Mesendoderm (in vitro differentiated cells): ENCODE data around the gene ALS2.
A peak's percentile ranks its signal among the peaks of the same experiment; 100 is the strongest.
"Not testable (repeated sequence)": the region's sequence is repeated elsewhere in the genome, so short reads cannot be mapped to it uniquely, and the experiment has no call there.

Source experiments
- DNase-seq: peaks from one replicate; pipeline ENCODE4 v3.0.0; 2013
- H2AK5ac ChIP-seq: 2 replicates; pipeline ENCODE4 v1.6.1; 2013; ENCODE audit warnings: low read length, inconsistent platforms
- H2BK120ac ChIP-seq: 2 replicates; pipeline ENCODE4 v1.6.1; 2013; ENCODE audit warnings: low read depth, mild to moderate bottlenecking, low read length, moderate library complexity, mixed read lengths
- H2BK15ac ChIP-seq: replicated peaks from 2 replicates; pipeline ENCODE4 v1.6.1; 2013; ENCODE audit warnings: low read depth, mild to moderate bottlenecking, moderate library complexity
- H2BK5ac ChIP-seq: 2 replicates; pipeline ENCODE4 v1.6.1; 2013; ENCODE audit warnings: low read length, inconsistent platforms
- H3K18ac ChIP-seq: 2 replicates; pipeline ENCODE4 v1.6.1; 2013; ENCODE audit warnings: mild to moderate bottlenecking, low read length, mixed read lengths
- H3K23ac ChIP-seq: one replicate; pipeline ENCODE4 v1.6.1; 2013; ENCODE audit warnings: low read length
- H3K27ac ChIP-seq: 2 replicates; pipeline ENCODE4 v1.5.1; 2013; ENCODE audit warnings: low read depth, mild to moderate bottlenecking, inconsistent platforms, low read length, moderate library complexity
- H3K27me3 ChIP-seq: 2 replicates; pipeline ENCODE4 v1.6.1; 2013; ENCODE audit warnings: low read length, control low read depth, mild to moderate bottlenecking, inconsistent platforms; ENCODE audit not compliant: insufficient read depth, poor library complexity
- H3K36me3 ChIP-seq: 2 replicates; pipeline ENCODE4 v1.6.1; 2013; ENCODE audit warnings: low read length, inconsistent platforms; ENCODE audit not compliant: control insufficient read depth, insufficient read depth
- H3K4ac ChIP-seq: one replicate; pipeline ENCODE4 v1.6.1; 2013; ENCODE audit warnings: low read depth, mild to moderate bottlenecking, low read length, moderate library complexity
- H3K4me1 ChIP-seq: 2 replicates; pipeline ENCODE4 v1.6.1; 2013; ENCODE audit warnings: low read depth, low read length, inconsistent platforms; ENCODE audit not compliant: control insufficient read depth
- H3K4me2 ChIP-seq: 2 replicates; pipeline ENCODE4 v1.6.1; 2013; ENCODE audit warnings: low read length
- H3K4me3 ChIP-seq: 2 replicates; pipeline ENCODE4 v1.5.1; 2013; ENCODE audit warnings: mild to moderate bottlenecking, low read length
- H3K56ac ChIP-seq: one replicate; pipeline ENCODE4 v1.6.1; 2013; ENCODE audit warnings: low read length
- H3K79me1 ChIP-seq: 2 replicates; pipeline ENCODE4 v1.6.1; 2013; ENCODE audit warnings: low read length, inconsistent platforms
- H3K79me2 ChIP-seq: 2 replicates; pipeline ENCODE4 v1.6.1; 2013; ENCODE audit warnings: mild to moderate bottlenecking, low read length; ENCODE audit not compliant: control insufficient read depth, insufficient read depth
- H3K9ac ChIP-seq: 2 replicates; pipeline ENCODE4 v1.6.1; 2013; ENCODE audit warnings: low read length, inconsistent platforms
- H4K5ac ChIP-seq: one replicate; pipeline ENCODE4 v1.6.1; 2013; ENCODE audit warnings: low read length
- H4K8ac ChIP-seq: one replicate; pipeline ENCODE4 v1.6.1; 2013; ENCODE audit warnings: low read depth, mild to moderate bottlenecking, control low read depth, low read length, moderate library complexity
- WGBS: extraction: QIAGEN DNeasy Blood & Tissue Kit; methylation state at CpG from one replicate; pipeline ENCODE4 v1.1.7; 2013; ENCODE audit warnings: low lambda C conversion rate, missing lambda C conversion rate; ENCODE audit not compliant: insufficient coverage; ENCODE audit errors: extremely low coverage; 5-methylcytosine and 5-hydroxymethylcytosine counted together

Gene ALS2

DNA sequence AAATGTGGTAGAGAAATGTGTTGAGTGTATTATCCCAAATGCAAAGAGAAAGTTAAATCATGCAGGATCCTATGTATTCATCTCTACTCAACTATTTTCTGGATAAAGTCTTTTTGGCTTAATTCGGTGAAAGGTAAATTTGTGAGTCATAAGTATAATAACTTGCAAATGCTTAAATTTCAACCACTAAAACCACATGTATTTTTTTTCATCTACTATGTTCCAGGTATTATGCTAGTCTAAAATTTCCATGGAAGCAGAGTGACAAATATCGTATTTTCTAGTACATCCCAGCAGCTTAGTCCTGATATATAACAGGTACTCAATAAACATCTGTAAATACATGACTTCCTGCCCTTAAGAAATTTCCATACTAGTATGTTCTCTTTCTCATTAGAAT, 6.2 kb downstream of the ALS2 start:
- Histone ChIP-seq H3K56ac (no peak overlapping the region), H3K27me3 (no peaks in the 10 kb centered on the region), H3K4me1 (peaks cover 2% of the 10 kb centered on the region), H3K36me3 (no peaks in the 10 kb centered on the region), H2BK5ac (no peak overlapping the region), H4K5ac (no peak overlapping the region), H3K27ac (no peak overlapping the region), H3K79me2 (peaks cover 18% of the 10 kb centered on the region), H2AK5ac (no peak overlapping the region), H2BK15ac (no peak overlapping the region), H3K4me3 (no peak overlapping the region), H3K4ac (no peak overlapping the region), H3K23ac (no peak overlapping the region), H3K9ac (no peak overlapping the region), H2BK120ac (no peak overlapping the region), H3K4me2 (no peak overlapping the region), H3K18ac (no peak overlapping the region), H3K79me1 (peaks cover 15% of the 10 kb centered on the region), H4K8ac (no peak overlapping the region)
- no CpG with 5 or more reads among the region's 2 CpGs for WGBS
- no peak for DNase-seq

DNA sequence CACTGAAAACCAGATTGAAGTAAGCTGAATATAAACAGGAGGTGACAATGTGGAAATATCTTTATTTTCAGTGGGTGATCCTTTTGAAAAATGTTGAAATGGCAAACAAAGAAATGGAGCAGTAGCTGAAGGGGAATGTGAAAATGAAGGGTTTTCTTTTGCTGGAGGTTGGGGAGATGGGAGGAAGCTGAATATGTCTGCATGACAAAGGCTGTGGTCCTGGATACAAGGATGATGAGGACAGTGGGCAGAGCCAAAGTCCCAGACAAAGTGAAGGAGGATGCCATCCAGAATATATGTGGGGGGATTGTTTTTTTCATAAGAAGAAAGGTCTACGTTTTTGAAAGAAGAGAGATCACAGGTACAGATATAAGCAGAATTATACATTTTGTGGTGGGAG, 6.7 kb downstream of the ALS2 start:
- Histone ChIP-seq H4K8ac (no peak overlapping the region), H3K4ac (no peak overlapping the region), H3K4me2 (no peak overlapping the region), H2BK120ac (no peak overlapping the region), H2AK5ac (no peak overlapping the region), H3K23ac (no peak overlapping the region), H3K9ac (no peak overlapping the region), H3K56ac (no peak overlapping the region), H3K79me1 (peaks cover 15% of the 10 kb centered on the region), H3K4me1 (peaks cover 2% of the 10 kb centered on the region), H3K27ac (no peak overlapping the region), H2BK5ac (no peak overlapping the region), H3K18ac (no peak overlapping the region), H3K4me3 (no peak overlapping the region), H3K36me3 (no peaks in the 10 kb centered on the region), H2BK15ac (no peak overlapping the region), H4K5ac (no peak overlapping the region), H3K79me2 (peaks cover 18% of the 10 kb centered on the region), H3K27me3 (no peaks in the 10 kb centered on the region)
- no peak for DNase-seq
- no CpG with 5 or more reads among the region's 1 CpG for WGBS

DNA sequence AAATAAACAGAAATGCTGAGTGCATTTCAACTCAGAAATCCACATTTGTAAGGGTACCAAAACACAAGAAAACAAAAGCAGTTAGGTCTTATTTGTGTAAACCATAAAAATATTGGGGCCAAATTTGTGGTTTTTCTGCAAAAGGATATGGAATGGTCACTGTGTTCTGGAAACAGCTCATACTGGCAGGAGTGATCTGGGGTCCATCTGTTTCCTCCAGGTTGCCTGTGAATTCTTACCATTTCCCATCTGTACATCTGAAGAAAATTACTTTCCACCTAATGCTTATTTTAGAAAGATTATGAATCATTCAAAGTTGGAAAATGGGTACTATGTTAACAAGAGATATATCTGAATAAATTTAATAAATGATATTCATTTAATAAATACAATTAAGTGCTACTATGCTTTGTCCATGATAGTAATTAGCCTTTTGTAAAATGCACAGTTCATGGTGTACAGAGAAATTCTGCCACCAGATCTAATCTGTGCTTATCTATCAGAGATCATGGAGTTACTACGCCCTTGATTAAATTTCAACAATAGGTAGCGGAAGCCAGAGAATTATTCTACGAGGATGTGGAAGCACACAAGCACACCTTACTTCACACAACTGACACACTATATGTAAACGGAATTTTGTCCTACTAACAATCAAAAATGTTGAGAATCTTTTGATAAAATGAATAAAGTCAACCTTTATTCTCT, 10.9 kb downstream of the ALS2 start:
- H3K4me2 ChIP-seq = no peak overlapping the region
- no peak overlapping the region for H3K4me3 ChIP-seq
- H2BK120ac ChIP-seq = no peak overlapping the region
- no peak overlapping the region for H4K8ac ChIP-seq
- H3K56ac ChIP-seq = no peak overlapping the region
- no peak overlapping the region for H3K18ac ChIP-seq
- no peak overlapping the region for H4K5ac ChIP-seq
- no peak for DNase-seq
- H3K4ac ChIP-seq = no peak overlapping the region
- no peak overlapping the region for H2AK5ac ChIP-seq
- peaks cover 13% of the 10 kb centered on the region for H3K79me1 ChIP-seq
- no peaks in the 10 kb centered on the region for H3K36me3 ChIP-seq
- H3K23ac ChIP-seq = no peak overlapping the region
- H2BK15ac ChIP-seq = no peak overlapping the region
- H3K4me1 ChIP-seq = no peaks in the 10 kb centered on the region
- H3K9ac ChIP-seq = no peak overlapping the region
- no peak overlapping the region for H2BK5ac ChIP-seq
- no CpG with 5 or more reads among the region's 4 CpGs for WGBS
- H3K27me3 ChIP-seq = no peaks in the 10 kb centered on the region
- H3K27ac ChIP-seq = no peak overlapping the region
- peaks cover 7% of the 10 kb centered on the region for H3K79me2 ChIP-seq

DNA sequence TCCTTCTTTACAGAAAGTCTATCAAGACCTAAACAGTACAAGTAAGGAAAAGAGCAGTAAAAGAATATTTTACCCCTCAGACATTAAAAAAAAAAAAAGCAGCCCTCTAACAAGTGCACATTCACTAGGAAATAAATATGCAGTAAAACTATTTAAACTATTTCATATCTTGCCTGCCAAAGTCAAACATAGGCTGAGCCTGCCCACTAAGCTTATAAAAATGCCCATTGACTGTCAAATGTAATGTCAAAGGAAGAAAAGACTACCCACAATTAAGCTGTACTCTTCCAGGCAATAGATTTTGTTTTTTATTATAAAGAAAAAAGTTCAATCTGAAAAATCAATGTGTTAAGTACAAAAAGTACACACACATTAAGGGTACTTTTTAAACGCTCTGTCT, 11.8 kb downstream of the ALS2 start:
- H3K27ac ChIP-seq = no peak overlapping the region
- no peaks in the 10 kb centered on the region for H3K36me3 ChIP-seq
- no peak overlapping the region for H3K56ac ChIP-seq
- no peak overlapping the region for H2AK5ac ChIP-seq
- H2BK5ac ChIP-seq = no peak overlapping the region
- H2BK120ac ChIP-seq = no peak overlapping the region
- peaks cover 12% of the 10 kb centered on the region for H3K79me1 ChIP-seq
- no peak overlapping the region for H3K4ac ChIP-seq
- no peak overlapping the region for H3K4me2 ChIP-seq
- H4K8ac ChIP-seq = no peak overlapping the region
- H3K27me3 ChIP-seq = no peaks in the 10 kb centered on the region
- no peak overlapping the region for H3K4me3 ChIP-seq
- no peak overlapping the region for H3K18ac ChIP-seq
- no peak overlapping the region for H3K9ac ChIP-seq
- no CpG with 5 or more reads among the region's 1 CpG for WGBS
- no peak for DNase-seq
- no peak overlapping the region for H2BK15ac ChIP-seq
- H4K5ac ChIP-seq = no peak overlapping the region
- peaks cover 7% of the 10 kb centered on the region for H3K79me2 ChIP-seq
- no peaks in the 10 kb centered on the region for H3K4me1 ChIP-seq
- H3K23ac ChIP-seq = no peak overlapping the region

DNA sequence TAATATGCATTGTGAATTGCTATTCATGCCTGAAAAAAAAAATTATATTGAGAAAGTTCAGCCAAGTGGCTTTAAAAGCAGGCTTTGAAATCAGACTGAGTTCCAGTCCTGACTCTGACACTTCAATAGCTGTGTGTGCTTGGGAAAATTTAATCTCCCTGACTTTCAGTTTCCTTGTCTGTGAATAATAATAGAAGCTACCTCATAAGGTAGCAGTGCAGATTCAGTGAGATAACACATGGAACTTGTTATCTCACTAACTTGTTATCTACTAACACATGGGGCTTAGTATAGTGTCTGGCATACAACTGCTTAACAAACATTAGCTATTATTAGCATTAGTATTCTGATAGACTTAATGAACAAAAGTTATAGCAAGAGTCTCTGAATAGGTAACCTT, 14.9 kb downstream of the ALS2 start:
- no peaks in the 10 kb centered on the region for H3K27me3 ChIP-seq
- no peak overlapping the region for H4K5ac ChIP-seq
- H3K4me2 ChIP-seq = no peak overlapping the region
- H4K8ac ChIP-seq = no peak overlapping the region
- no peak overlapping the region for H3K56ac ChIP-seq
- H3K9ac ChIP-seq = no peak overlapping the region
- no peak overlapping the region for H2AK5ac ChIP-seq
- no peak overlapping the region for H3K4ac ChIP-seq
- peaks cover 4% of the 10 kb centered on the region for H3K79me1 ChIP-seq
- H3K27ac ChIP-seq = no peak overlapping the region
- peak; percentile 28 for DNase-seq
- H3K18ac ChIP-seq = no peak overlapping the region
- H3K23ac ChIP-seq = no peak overlapping the region
- H3K4me1 ChIP-seq = no peaks in the 10 kb centered on the region
- no peak overlapping the region for H3K4me3 ChIP-seq
- H3K36me3 ChIP-seq = peaks cover 6% of the 10 kb centered on the region
- H2BK120ac ChIP-seq = no peak overlapping the region
- H2BK5ac ChIP-seq = no peak overlapping the region
- peaks cover 3% of the 10 kb centered on the region for H3K79me2 ChIP-seq
- no peak overlapping the region for H2BK15ac ChIP-seq

DNA sequence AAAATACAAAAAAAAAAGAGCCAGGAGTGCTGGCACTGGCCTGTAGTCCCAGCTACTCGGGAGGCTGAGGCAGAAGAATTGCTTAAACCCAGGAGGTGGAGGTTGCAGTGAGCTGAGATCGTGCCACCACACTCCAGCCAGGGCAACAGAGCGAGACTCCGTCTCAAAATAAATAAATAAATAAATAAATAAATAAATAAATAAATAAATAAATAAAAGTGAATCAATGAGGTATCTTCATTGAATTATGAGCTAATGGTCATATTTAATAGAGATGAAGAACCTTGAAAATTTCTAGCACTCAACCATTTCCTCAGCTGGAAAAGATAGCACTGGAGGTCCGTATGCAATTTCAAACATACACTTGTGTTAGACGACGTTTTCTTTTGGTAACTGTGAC, 16.3 kb downstream of the ALS2 start:
- H3K4me2 ChIP-seq, H3K9ac ChIP-seq, DNase-seq, H3K79me1 ChIP-seq, H3K56ac ChIP-seq, H3K4me3 ChIP-seq, H3K4ac ChIP-seq, H3K27ac ChIP-seq, H3K27me3 ChIP-seq, H4K5ac ChIP-seq, H2BK5ac ChIP-seq, H4K8ac ChIP-seq, H2BK15ac ChIP-seq, H3K36me3 ChIP-seq, H3K23ac ChIP-seq, H2AK5ac ChIP-seq, H2BK120ac ChIP-seq, H3K4me1 ChIP-seq, H3K79me2 ChIP-seq, H3K18ac ChIP-seq: not testable (repeated sequence)
- WGBS = no CpG with 5 or more reads among the region's 7 CpGs
